Measurements from ENCODE around the gene SIK2.

SIK2 gene

DNA sequence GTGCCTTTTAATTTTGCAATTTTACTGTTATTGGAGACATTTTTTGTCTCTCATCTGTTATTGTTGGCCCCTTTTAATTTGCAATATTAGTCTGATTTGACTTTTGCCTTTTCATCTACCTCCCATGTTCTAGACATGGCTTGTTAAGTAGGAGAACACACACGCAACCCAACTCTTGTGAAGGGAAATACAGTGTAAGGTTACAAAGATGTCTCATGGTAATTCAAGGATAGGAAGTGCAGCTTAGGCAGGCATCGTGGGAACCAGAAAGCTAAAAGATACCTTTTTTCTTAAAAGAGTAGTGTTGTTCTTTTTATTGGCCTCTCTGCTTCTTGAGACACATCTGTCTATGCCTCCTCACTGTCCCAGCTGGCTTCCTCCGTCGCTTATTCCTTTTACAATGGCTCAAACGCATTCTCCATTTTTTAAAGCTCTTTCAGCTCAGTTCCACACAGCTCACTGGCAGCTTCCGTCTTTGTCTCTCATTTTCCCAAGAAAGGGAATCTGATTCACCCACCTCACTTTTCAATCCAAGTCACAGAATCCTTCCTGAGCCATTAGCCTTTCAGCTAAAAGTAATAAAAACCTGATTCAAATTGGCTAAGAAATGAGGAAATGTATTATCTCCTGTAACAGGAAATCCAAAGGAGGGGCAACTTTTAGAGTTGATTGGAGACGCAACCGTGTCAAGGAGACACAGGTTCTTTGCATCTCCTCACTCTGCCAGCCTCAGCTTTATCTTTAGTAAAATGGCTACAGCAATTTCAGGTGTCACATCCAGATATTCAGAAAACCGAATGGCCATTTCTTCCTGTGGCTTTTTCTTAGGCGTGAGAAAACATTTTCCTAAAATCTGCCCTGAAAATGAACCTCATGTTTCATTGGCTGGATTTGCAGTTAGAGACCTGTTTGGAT, 57.2 kb downstream of the SIK2 start:
- H3K36me3 ChIP-seq (ENCODE audit: control insufficient read depth, insufficient read depth, low read length), result no peaks in the 10 kb centered on the region
- peaks cover 13% of the 10 kb centered on the region for H3K4me1 ChIP-seq
- H3K9ac ChIP-seq, result no peak overlapping the region
- no peak overlapping the region for H3K4me3 ChIP-seq (ENCODE audit: low read depth, low read length)
- H3K27me3 ChIP-seq (ENCODE audit: control insufficient read depth, insufficient read depth, low read length), result no peaks in the 10 kb centered on the region
- no peak overlapping the region for H3K4me2 ChIP-seq (ENCODE audit: low read length)
- H3K27ac ChIP-seq, result no peak overlapping the region
- H3K79me2 ChIP-seq, result peaks cover 32% of the 10 kb centered on the region
- no peak overlapping the region for H2AFZ ChIP-seq
- no peak for TF ChIP-seq CTCF (IDR thresholded peaks at IDR 0.05)
- no peaks in the 10 kb centered on the region for H3K9me3 ChIP-seq (ENCODE audit: control insufficient read depth, low read length)

DNA sequence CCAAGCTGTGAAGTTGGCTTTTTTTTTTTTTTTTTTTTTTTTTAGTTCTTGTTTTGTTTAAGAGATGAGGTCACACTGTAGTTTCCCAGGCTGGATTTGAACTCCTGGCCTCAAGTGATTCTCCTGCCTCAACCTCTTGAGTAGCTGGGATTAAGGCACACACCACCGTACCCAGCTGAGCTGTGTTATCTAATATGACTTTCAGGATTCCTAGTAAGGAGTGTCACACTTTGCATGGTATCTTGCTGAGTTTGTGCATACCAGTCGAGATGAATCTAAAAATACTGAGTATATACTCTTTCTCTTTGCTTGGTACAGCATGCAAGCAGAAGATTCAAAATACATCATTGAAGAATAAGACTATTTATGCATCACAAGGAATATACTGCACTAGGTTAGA, 58.6 kb downstream of the SIK2 start:
- Histone ChIP-seq H3K79me2 (peaks cover 37% of the 10 kb centered on the region), H3K36me3 (ENCODE audit: control insufficient read depth, insufficient read depth, low read length) (no peaks in the 10 kb centered on the region), H3K4me1 (peaks cover 13% of the 10 kb centered on the region)

GRCh38 chr11:111663820-111664219, 61.6 kb downstream of the SIK2 start:
- H3K4me1 ChIP-seq, result peaks cover 8% of the 10 kb centered on the region
- no peak overlapping the region for H3K27ac ChIP-seq
- TF ChIP-seq CTCF (IDR thresholded peaks at IDR 0.05), result no peak
- no peak overlapping the region for H3K9ac ChIP-seq
- H3K27me3 ChIP-seq (ENCODE audit: control insufficient read depth, insufficient read depth, low read length), result no peaks in the 10 kb centered on the region
- no peak overlapping the region for H3K4me3 ChIP-seq (ENCODE audit: low read depth, low read length)
- H2AFZ ChIP-seq, result no peak overlapping the region
- H3K79me2 ChIP-seq, result peaks cover 32% of the 10 kb centered on the region
- H3K9me3 ChIP-seq (ENCODE audit: control insufficient read depth, low read length), result no peaks in the 10 kb centered on the region
- H3K36me3 ChIP-seq (ENCODE audit: control insufficient read depth, insufficient read depth, low read length), result no peaks in the 10 kb centered on the region
- no peak overlapping the region for H3K4me2 ChIP-seq (ENCODE audit: low read length)

More for the DNA sequence above, 58.6 kb downstream of the SIK2 start:
- Histone ChIP-seq H3K27ac (no peak overlapping the region), H3K9ac (no peak overlapping the region), H3K27me3 (ENCODE audit: control insufficient read depth, insufficient read depth, low read length) (no peaks in the 10 kb centered on the region), H2AFZ (no peak overlapping the region), H3K4me2 (ENCODE audit: low read length) (no peak overlapping the region), H3K9me3 (ENCODE audit: control insufficient read depth, low read length) (no peaks in the 10 kb centered on the region), H3K4me3 (ENCODE audit: low read depth, low read length) (no peak overlapping the region)
- no peak for TF ChIP-seq CTCF (IDR thresholded peaks at IDR 0.05)

DNA sequence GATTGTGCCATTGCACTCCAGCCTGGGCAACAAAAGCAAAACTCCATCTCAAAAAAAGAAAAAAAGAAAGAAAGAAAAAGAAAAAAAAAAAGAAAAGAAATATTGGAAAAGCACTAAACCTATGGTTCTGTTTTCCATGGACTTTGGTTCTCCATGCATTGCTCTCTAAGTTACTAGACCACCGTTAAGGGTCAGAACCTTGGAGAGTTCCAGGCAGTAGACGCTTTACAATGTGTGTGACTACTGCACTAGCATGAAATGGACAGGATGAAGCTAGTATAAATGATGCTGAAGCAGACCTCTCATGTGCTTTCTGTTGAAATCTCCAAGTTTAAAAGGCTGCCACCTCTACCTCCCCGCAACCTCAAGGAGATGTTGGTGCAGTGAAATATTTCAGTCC, 63.5 kb downstream of the SIK2 start:
- Histone ChIP-seq H3K4me2 (ENCODE audit: low read length) (no peak overlapping the region), H3K36me3 (ENCODE audit: control insufficient read depth, insufficient read depth, low read length) (no peaks in the 10 kb centered on the region), H3K9ac (no peak overlapping the region), H3K79me2 (peaks cover 27% of the 10 kb centered on the region), H3K27me3 (ENCODE audit: control insufficient read depth, insufficient read depth, low read length) (no peaks in the 10 kb centered on the region), H2AFZ (no peak overlapping the region), H3K27ac (no peak overlapping the region), H3K9me3 (ENCODE audit: control insufficient read depth, low read length) (no peaks in the 10 kb centered on the region), H3K4me3 (ENCODE audit: low read depth, low read length) (no peak overlapping the region), H3K4me1 (peaks cover 2% of the 10 kb centered on the region)
- TF ChIP-seq CTCF (IDR thresholded peaks at IDR 0.05), result no peak

DNA sequence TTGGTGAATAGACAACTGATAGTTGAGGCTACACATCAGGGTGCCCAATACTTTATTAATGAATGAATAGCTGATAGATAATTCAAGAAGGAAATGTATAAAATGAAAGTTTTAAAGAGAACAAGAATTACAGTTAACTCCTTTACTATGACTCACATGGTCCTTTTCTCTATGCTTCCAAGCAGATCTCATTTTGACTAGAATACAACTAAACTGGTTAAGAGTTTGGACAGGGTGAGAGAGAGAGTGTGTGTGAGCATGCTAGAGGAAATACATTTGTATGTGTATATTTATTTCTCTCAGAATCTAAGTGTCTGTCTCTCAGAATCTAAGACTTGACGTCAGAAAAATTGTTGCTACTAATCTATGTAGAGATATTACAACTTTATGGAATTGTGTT, 66.7 kb downstream of the SIK2 start:
- H3K4me2 ChIP-seq (ENCODE audit: low read length), result no peak overlapping the region
- no peak overlapping the region for H2AFZ ChIP-seq
- H3K27ac ChIP-seq, result no peak overlapping the region
- H3K27me3 ChIP-seq (ENCODE audit: control insufficient read depth, insufficient read depth, low read length), result no peaks in the 10 kb centered on the region
- no peaks in the 10 kb centered on the region for H3K4me1 ChIP-seq
- H3K9me3 ChIP-seq (ENCODE audit: control insufficient read depth, low read length), result no peaks in the 10 kb centered on the region
- no peak overlapping the region for H3K9ac ChIP-seq
- peaks cover 12% of the 10 kb centered on the region for H3K79me2 ChIP-seq
- no peak for TF ChIP-seq CTCF (IDR thresholded peaks at IDR 0.05)
- no peaks in the 10 kb centered on the region for H3K36me3 ChIP-seq (ENCODE audit: control insufficient read depth, insufficient read depth, low read length)
- H3K4me3 ChIP-seq (ENCODE audit: low read depth, low read length), result no peak overlapping the region

Measured in parathyroid adenoma (tissue), 2 donors.